Natural killer cell (primary cell): ENCODE results near the gene IL1RN. TPM values are rescaled to one million over a fixed set of nuclear protein-coding genes. Genes with fewer than 3 reads are reported as not detected.

ENCODE experiments used
- ATAC-seq, 3 donors: fragments of 150-1000 bp in 2 of 3; fragments of 200-7000 bp in 1 of 3; cut with Tn5 transposase; 1 replicate in 1 of 3; 2 replicates in 2 of 3; pipeline ENCODE4 v1.10.0; 2021; ENCODE audit warnings: mild to moderate bottlenecking in 2 of 3, moderate library complexity in 2 of 3
- DNase-seq, 2 donors: peaks; one replicate each; pipeline versions ENCODE4 v3.0.0 to v3.0.0-alpha.2; 2013 to 2021; ENCODE audit warnings: mixed read lengths in 1 of 2
- H3K27ac ChIP-seq: one replicate; pipeline ENCODE4 v1.5.1; 2013; ENCODE audit warnings: mild to moderate bottlenecking, low read length
- H3K27me3 ChIP-seq: one replicate; pipeline ENCODE4 v1.6.1; 2013; ENCODE audit warnings: low read length; ENCODE audit not compliant: control insufficient read depth, insufficient read depth
- H3K36me3 ChIP-seq: one replicate; pipeline ENCODE4 v1.6.1; 2013; ENCODE audit warnings: low read length; ENCODE audit not compliant: control insufficient read depth, insufficient read depth
- H3K4me1 ChIP-seq: one replicate; pipeline ENCODE4 v1.6.1; 2013; ENCODE audit warnings: low read length; ENCODE audit not compliant: control insufficient read depth, insufficient read depth
- H3K4me3 ChIP-seq: one replicate; pipeline ENCODE4 v1.5.1; 2013; ENCODE audit warnings: low read length
- H3K9me3 ChIP-seq: one replicate; pipeline ENCODE4 v1.6.1; 2013; ENCODE audit warnings: low read length; ENCODE audit not compliant: control insufficient read depth, insufficient read depth
- H3K27ac Mint-ChIP-seq, 2 donors: one replicate each; pipeline ENCODE4 v1.8.0; 2022; ENCODE audit warnings: mild to moderate bottlenecking in 2 of 2, mixed read lengths in 2 of 2, moderate library complexity in 1 of 2
- H3K27me3 Mint-ChIP-seq, 2 donors: one replicate each; pipeline ENCODE4 v1.8.0; 2022; ENCODE audit warnings: low read depth in 2 of 2, mixed read lengths in 2 of 2
- H3K36me3 Mint-ChIP-seq: one replicate; pipeline ENCODE4 v1.8.0; 2022; ENCODE audit warnings: mixed read lengths
- H3K4me1 Mint-ChIP-seq, 2 donors: one replicate each; pipeline ENCODE4 v1.8.0; 2022; ENCODE audit warnings: mixed read lengths in 2 of 2
- H3K4me3 Mint-ChIP-seq: one replicate; pipeline ENCODE4 v1.8.0; 2022; ENCODE audit warnings: mild to moderate bottlenecking, moderate library complexity, mixed read lengths
- H3K9me3 Mint-ChIP-seq, 2 donors: one replicate each; pipeline ENCODE4 v1.8.0; 2022; ENCODE audit warnings: mixed read lengths in 2 of 2
- CTCF ChIP-seq: fragments of 200-600 bp; IDR thresholded peaks from one replicate; pipeline ENCODE4 v1.8.0; 2022; ENCODE audit warnings: antibody characterized with exemption
- WGBS: methylation state at CpG from one replicate; pipeline ENCODE4 v1.1.7; 2013; ENCODE audit warnings: missing lambda C conversion rate; ENCODE audit not compliant: insufficient coverage; 5-methylcytosine and 5-hydroxymethylcytosine counted together
- intact Hi-C: fragments of 100-400 bp; cut with micrococcal nuclease; formaldehyde crosslinking; loops from one replicate; pipeline ENCODE4 v1.14.2; 2022
- total RNA-seq, 4 donors: library from RNA; stranded (reverse); fragments of 120-200 nt in 1 of 4; gene quantifications; one replicate each; pipeline versions ENCODE4 v1.2.3 to v1.2.4, GENCODE V29; 2013 to 2022

IL1RN gene
- total RNA-seq, 3 donors from 2014 or later (not counting 1 experiment from before 2014, with no cell fraction given): 0.52 to 36.6 (median 0.91) TPM

DNA sequence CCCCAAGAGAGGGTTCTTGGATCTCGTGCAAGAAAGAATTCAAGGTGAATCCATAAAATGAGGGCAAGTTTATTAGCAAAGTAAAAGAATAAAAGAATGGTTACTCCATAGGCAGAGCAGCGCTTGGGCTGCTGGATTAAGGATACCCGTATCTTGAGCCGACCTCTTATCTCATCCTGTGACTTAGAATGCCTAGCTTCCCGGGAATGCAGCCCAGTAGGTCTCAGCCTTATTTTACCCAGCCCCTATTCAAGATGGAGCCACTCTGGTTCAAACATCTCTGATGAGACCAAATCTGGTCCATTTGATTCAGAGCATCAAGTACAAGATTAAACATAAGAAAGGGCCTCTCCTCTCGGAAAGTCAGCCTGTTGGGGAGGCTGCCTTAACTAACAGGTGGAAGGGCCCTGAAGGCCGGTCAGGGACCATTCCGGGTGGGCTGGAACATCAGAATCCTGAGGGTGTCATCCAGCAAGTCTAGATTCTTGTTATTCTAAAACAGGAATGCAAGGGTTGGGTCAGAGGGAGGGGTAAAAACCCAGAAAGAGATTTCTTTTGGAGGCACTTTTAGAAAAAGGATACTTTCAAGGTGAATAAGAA is 52.1 kb downstream of the IL1RN start:
- intact Hi-C loops: loop anchor here (5.0 to 10.0 kb wide), 2 partner anchors 547 to 715 kb away; partner anchors contain the start of gene ACTR3

GRCh38 chr2:113180131-113180946 is 52.9 kb downstream of the IL1RN start:
- H3K27ac ChIP-seq: peak overlapping the region; percentile 34
- H3K4me3 Mint-ChIP-seq: peak overlapping the region; percentile 82
- peaks cover 99% of the 10 kb centered on the region for H3K4me1 ChIP-seq
- peak overlapping the region; percentile 85 to 91 for H3K27ac Mint-ChIP-seq
- TF ChIP-seq CTCF: no peak
- DNase-seq (peak in 1 of 2 donors; percentile 50), ATAC-seq (peak; percentile 49 to 57 (median 57))
- H3K4me1 Mint-ChIP-seq: peaks cover 76 to 89% of the 10 kb centered on the region in 2 donors
- intact Hi-C loops: no loop called here
- H3K36me3 Mint-ChIP-seq: no peaks in the 10 kb centered on the region
- H3K9me3 ChIP-seq: no peaks in the 10 kb centered on the region
- WGBS: 54% methylated on average over 14 of the region's 17 CpGs
- H3K27me3 ChIP-seq: no peaks in the 10 kb centered on the region
- peaks cover 0 to under 1% of the 10 kb centered on the region in 2 donors for H3K9me3 Mint-ChIP-seq
- H3K27me3 Mint-ChIP-seq: no peaks in the 10 kb centered on the region
- peaks cover 55% of the 10 kb centered on the region for H3K36me3 ChIP-seq
- no peak overlapping the region for H3K4me3 ChIP-seq

More for the DNA sequence above, 52.1 kb downstream of the IL1RN start:
- H3K27ac Mint-ChIP-seq: peak overlapping the region; percentile 85 to 91
- peaks cover 0 to 2% of the 10 kb centered on the region in 2 donors for H3K9me3 Mint-ChIP-seq
- Histone ChIP-seq H3K36me3 (peaks cover 47% of the 10 kb centered on the region), H3K27me3 (no peaks in the 10 kb centered on the region), H3K9me3 (no peaks in the 10 kb centered on the region), H3K4me1 (peaks cover 98% of the 10 kb centered on the region), H3K27ac (peak overlapping the region; percentile 34), H3K4me3 (no peak overlapping the region)
- 94% methylated on average over 8 of the region's 8 CpGs for WGBS
- H3K27me3 Mint-ChIP-seq: no peaks in the 10 kb centered on the region
- H3K4me1 Mint-ChIP-seq: peaks cover 80 to 87% of the 10 kb centered on the region in 2 donors
- DNase-seq (no peak), ATAC-seq (no peak)
- no peak for TF ChIP-seq CTCF
- no peaks in the 10 kb centered on the region for H3K36me3 Mint-ChIP-seq
- H3K4me3 Mint-ChIP-seq: peak overlapping the region; percentile 82

DNA sequence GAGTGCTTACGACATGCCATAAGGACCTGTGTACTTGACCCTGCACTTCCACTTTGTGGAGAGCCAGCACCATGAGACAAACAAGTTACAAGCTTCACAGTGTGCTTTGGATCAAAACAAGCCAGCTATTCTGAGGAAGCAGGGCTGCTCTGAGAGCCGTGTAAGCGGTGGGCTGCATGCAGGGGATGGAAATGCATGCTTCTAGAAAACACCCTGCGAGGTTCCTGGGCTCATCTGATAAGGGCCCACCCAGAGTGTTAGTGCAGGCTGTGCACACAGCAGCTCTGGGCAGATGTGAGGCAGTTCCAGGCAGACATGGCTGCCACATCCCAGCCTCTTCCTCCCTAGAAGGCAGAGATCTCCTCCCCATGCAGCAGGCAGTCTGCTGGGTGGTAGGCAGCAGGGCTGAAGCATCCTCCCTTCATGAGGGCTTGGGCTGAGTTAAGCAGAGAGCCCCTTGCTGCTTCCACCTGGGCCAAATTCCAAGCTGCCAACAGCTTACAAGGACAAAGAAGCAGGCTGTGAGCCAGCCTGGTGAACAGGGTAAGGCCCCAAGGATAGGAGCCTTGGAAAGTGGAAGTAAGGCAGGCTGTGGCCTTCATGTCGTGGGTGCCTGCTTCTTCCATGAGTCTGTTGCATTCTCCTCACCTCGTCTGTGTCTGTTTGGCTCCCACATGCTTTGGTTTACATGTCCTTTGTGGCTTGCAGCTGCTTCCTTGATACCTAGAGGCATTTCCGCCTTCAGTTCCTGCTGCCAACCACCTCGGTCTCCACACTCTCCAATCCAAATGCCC is 54.1 kb downstream of the IL1RN start:
- Histone ChIP-seq H3K27ac (peak overlapping the region; percentile 34), H3K4me1 (peaks cover 98% of the 10 kb centered on the region), H3K36me3 (peaks cover 66% of the 10 kb centered on the region), H3K4me3 (no peak overlapping the region), H3K27me3 (no peaks in the 10 kb centered on the region), H3K9me3 (no peaks in the 10 kb centered on the region)
- Mint-ChIP-seq H3K27me3 (no peaks in the 10 kb centered on the region), H3K4me1 (peaks cover 82 to 95% of the 10 kb centered on the region in 2 donors), H3K9me3 (no peaks in the 10 kb centered on the region), H3K27ac (peak overlapping the region; percentile 85 to 91), H3K4me3 (peak overlapping the region; percentile 82), H3K36me3 (no peaks in the 10 kb centered on the region)
- no peak for TF ChIP-seq CTCF
- 16% methylated on average over 8 of the region's 8 CpGs for WGBS
- ATAC-seq: peak in 2 of 3 donors; percentile 29 to 34
- intact Hi-C loops: no loop called here
- peak in 1 of 2 donors; percentile 51 for DNase-seq
